Stimulated activated CD4-positive, alpha-beta T cell treated with anti-CD3 and anti-CD28 coated beads, Interleukin-2, amount 100 ng/mL, for 24 hours (primary cell): ENCODE data around the gene MUS81.

ENCODE experiments used
- DNase-seq, 2 donors: peaks; one replicate each; pipeline ENCODE4 v3.0.0-alpha.2; 2020

Gene MUS81

DNA sequence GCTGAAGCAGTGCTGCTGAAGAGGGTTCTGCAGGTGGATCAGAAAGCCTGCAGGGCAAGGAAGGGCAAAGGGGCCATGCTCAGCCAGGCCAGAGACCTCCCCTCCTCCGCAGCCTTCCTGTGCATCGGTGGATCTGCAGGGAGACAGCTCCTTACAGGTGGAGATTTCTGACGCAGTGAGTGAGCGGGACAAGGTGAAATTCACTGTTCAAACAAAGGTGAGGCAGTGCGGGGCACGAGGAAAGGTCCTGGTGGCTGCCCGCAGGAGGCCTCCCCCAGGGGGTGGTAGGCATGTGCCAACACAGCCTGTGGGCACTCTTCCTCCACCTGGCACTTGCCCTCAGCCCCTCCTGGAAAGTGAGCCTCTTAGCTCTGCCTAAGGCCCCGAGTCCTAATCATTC lies 10.9 kb upstream of the MUS81 start:
- DNase-seq, result no peak

DNA sequence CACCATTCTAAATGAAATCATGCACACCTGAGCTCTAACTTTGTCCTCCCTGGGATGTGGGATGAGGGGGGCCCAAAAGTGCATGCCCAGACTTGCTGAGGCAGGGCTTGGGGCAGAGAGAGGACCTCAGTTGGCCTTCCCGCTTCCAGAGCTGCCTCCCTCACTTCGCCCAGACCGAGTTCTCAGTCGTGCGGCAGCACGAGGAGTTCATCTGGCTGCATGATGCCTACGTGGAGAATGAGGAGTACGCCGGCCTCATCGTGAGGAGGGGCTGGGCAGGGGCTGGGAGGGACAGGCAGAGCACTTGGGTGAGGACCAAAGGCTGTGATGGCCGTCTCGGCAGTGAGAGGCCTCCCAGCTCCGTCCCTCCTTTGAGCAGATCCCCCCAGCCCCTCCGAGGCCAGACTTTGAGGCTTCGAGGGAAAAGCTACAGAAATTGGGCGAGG lies 10.4 kb upstream of the MUS81 start:
- DNase-seq, result no peak

DNA sequence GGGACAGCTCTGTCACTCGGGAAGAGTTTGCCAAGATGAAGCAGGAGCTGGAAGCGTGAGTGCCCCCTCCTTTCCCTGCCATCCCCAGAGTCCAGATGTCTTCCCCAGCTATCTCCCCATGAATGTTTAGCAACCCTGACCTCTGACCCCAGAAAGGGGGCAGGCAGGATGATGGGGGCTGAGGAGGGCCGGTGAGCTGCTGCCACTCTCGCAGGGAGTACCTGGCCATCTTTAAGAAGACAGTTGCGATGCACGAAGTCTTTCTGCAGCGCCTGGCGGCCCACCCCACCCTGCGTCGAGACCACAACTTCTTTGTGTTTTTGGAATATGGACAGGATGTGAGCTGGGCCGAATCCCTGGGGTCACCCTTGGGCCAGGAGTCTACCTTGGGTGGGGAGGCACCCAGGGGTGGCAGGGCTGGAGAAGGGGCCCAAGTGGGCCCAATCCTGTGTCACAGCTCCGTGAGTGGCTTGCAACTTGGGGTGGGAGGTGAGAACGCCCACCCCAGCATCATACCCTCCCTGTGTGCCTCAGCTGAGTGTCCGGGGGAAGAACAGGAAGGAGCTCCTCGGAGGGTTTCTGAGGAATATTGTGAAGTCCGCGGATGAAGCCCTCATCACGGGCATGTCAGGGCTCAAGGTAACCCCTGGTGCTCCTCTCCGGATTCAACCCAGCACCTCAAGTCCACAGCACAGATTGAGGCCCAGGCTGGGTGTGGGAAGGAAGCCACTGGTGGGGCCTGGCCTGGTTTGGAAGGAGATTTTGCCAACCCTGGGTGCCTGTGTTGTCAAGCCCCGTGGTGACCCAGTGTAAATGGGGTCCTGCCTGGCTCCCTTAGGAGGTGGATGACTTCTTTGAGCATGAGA lies 9.8 kb upstream of the MUS81 start:
- peak in 1 of 2 donors; percentile 17 for DNase-seq

DNA sequence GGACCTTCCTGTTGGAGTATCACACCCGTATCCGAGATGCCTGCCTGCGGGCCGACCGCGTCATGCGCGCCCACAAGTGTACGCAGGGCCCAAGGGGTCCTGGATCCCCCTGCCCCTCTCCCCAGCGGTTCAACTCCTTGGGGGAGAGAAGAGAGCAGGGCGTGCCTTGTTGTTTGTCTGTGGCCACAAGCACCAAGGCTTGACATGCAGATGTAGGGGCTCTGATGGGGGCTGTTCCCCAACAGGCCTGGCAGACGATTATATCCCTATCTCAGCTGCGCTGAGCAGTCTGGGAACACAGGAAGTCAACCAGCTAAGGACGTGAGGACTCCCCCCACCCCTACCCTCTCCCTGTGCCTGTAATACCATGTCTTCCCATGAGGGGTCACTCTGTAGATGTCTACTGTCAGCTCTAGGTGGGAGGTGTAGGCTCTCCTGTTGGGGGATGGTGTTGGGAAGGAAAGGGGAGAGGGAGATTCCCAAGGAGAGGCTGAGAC lies 9.1 kb upstream of the MUS81 start:
- peak in 1 of 2 donors; percentile 22 for DNase-seq

DNA sequence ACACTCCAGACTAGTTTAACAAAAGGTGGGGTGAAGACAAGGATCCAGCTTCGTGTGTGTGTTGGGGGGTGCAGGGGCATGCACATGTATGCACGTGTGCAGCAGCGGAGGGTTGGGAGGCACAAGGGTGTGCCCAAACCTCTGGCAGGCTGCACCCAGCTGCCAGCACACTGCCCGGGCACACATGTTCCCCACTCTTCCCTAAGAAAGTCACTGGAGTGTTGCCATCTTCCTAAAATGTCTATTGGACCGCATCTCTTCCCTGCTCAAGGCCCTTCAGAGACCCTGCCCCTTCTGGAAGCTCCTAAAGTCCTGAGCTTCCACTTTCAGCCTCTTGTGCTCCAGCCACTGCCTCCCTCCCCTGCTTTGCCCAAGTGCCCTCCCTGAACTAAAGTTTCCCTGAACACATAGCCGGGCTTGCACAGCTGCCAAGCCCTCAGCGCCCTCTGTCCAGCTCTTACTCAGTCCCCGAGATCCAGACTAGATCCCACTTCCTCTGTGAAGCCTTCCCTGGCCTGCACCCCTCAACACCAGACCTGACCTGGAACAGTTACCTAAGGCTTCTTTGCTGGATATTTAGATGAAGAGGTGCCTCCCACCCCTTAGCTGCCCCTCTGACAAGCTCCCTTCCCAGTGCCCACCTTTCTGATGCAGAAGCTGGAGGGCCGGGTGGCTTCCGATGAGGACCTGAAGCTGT lies 8.3 kb upstream of the MUS81 start:
- DNase-seq, result peak in 1 of 2 donors; percentile 16

DNA sequence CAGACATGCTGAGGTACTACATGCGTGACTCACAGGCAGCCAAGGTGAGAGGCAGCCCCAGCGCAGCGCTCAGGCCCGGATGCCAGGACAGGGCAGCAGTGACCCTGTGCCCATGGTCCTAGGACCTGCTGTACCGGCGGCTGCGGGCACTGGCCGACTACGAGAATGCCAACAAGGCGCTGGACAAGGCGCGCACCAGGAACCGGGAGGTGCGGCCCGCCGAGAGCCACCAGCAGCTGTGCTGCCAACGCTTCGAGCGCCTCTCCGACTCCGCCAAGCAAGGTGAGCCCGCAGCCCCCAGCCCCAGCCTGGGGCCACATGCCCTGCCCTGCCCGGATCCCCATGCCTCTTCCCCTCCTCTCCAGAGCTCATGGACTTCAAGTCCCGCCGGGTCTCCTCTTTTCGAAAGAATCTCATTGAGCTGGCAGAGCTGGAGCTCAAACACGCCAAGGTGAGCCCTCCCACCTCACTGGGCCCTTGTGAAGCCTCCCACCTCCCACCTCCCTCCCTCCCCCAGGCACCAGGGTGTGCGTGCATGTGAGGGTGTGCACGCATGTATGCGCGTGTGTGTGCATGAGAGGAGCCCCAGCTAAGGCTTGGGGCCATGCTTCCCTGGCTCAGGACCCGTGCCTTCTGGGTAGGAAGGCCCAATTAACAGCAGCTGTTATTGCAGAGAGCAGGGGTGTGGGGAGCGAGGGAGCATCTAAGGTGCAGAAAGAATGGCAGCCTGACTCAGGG lies 7.6 kb upstream of the MUS81 start:
- DNase-seq, result peak in 1 of 2 donors; percentile 18

DNA sequence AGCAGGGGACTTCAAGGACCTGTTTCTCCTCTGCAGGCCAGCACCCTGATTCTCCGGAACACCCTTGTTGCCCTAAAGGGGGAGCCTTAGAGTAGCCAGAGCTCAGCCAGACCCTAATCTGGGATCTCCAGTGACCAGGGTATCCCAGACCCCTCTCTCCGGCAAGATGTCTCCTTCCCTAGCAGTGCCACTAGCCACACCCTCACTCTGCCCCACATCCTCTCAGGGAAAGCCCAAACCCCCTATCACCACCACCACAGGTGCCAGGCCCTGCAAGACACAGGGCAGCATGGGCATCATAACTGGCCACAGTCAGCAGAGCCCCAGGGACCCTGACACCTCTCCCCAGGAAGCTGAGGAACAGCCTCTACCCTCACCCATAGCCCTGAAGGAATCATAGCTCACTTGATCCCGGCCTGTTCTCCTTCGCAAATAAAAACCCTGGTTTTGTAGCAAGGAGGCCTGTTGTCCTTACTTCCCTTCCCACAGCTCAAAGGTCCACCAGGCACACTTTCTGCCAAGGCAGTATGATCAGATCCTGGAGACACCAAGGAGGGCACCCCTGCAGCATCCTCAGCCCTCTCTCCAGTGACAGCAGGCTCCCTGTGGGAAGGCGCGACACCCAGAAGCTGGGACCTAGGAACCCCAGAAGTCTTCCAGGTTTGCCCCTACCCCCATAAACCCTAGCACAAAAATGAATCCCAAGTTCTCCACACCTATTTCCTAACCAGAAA lies 6.8 kb upstream of the MUS81 start:
- peak in 1 of 2 donors; percentile 16 for DNase-seq

DNA sequence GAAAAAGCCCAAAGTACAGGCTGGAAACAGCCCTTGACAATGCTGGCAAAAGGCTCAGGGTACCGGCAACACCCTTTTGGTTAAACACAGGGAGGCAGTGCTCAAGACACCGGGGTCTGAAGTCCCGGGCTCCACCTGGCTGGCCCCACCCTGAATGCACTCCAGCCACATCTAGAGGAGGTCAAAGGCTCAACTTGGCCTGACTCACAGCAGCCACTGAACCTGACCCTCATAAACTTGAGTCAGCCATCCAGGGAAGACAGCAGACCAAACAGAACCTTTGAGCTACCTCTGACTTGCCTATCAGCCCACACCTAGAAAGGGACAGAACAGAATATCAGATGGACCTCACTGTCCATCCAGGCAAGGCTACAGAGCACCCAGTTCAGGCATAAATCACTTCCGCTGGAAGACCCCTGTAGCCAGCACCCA lies 6.1 kb upstream of the MUS81 start:
- peak in 1 of 2 donors; percentile 15 for DNase-seq

DNA sequence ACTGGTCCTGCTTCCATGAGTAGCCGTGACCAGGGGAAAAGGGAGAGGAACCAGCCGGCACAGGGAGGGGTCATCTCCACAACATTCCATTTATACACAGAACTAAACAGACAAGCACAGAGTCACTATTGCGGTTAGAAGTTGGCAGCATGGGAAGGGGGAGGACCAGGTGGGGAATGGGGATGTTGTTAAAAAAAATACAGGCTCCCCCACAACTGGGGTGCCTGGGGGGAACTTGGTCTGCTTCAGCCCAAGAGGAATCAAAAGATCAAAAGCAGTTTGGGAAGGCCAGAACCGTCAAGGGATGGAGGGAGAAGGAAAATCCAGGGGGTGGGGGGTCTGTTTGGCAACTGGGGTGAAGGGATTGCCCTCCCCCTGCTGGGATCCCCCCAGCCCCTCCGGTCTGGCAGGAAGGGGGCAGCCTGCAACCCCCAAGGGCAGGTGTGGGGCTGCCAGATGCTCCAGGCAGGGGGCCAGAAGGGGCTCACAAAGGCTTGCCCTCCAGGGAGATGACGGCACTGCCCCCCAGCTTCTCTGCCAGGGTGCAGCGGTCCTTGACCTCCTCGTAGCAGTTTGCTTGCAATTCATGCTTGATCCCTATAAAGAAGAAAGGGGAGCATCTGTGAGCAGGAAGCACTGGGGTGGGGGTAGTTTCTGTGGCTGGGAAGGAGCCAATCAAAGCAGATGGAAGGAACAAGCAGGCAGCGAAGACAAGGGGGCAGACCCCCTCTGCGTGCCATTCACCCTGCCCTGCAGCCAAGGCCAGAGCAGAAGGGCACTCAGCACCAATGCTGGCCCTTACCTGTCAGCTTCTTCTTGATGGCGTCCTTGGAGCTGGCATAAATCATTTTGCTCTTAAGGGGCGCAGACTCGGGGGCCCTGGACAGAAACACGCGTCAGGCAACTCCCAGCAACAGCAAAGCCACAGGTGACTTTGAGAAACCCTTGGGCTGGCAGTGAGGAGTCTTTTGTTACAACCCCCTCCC lies 5.1 kb upstream of the MUS81 start:
- DNase-seq, result peak in 1 of 2 donors; percentile 15

DNA sequence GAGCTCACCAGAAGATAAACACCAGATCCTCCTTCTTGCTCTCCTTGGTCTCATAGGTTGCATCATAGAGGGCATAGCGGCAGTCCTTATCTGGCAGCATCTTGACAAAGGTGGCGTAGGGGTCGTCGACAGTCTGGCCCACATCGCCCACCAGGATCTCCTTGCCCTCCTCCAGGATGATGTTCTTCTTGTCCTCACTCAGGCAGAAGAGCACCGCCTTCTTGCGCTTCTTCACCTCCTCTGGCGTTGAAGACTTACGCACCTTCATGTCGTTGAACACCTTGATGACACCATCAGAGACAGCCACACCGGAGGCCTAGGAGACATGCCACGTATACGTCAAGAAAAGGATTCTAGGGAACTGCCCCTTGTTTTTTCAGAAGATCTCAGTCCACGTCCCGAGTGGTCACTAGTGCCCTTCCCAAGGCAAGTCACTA lies 4.3 kb upstream of the MUS81 start:
- peak in 1 of 2 donors; percentile 17 for DNase-seq

DNA sequence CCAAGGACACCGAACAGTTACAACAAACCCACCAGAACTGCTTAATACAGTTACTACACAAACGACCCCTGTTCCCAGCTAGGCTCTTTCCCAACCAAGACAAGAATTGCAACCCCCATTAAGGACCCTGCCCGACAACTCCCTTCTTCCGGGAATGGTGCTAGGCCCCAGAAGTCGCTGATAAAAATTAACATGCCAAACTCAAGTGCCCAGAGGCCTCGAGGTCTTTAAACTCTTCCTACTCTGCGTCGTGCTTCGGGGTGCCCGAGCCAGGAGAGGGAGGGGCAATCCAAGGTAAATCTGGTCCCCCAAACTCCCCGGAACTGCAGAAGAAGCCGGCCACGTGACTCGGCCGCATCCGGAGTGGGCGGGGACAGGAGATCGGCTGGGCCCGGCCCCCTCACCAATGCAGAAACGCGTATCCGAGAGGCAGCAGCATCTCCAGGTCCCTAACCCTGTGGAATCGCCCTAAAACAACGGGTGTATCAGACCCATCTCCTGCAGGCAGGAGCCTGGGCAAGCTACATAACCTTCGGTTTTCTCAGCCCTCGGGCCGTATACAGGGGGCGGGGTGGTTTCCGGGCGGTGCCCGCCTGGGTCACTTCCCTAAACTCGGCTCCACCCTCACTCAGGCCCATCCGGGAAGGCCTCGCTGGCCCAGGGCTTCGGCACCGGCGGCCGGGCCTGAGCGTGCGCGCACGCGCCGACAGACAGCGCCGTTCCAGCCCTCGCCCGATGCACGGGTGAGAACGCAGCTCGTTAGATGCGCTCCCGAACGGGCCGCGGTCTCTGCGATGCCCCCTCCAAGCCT lies 3.3 kb upstream of the MUS81 start:
- DNase-seq, result peak; percentile 86

DNA sequence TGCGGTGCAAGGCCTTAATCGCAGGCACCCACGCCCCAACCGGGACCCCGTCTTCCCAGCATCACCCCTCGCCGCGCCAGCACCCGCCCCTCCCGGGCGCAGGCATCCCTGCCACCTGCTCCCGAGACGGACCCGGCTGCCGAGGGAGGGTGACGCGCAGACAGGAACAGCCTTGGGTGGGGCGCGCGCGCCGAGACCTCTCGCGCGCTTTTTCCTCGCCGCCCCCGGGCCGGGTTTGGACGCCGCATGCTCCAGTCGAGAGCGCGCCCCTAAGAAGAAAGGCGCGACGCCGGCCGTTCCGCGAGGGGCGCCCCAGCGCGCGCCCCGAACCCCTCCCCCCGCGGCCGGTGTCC lies 2.8 kb upstream of the MUS81 start:
- DNase-seq, result peak in 1 of 2 donors; percentile 70

DNA sequence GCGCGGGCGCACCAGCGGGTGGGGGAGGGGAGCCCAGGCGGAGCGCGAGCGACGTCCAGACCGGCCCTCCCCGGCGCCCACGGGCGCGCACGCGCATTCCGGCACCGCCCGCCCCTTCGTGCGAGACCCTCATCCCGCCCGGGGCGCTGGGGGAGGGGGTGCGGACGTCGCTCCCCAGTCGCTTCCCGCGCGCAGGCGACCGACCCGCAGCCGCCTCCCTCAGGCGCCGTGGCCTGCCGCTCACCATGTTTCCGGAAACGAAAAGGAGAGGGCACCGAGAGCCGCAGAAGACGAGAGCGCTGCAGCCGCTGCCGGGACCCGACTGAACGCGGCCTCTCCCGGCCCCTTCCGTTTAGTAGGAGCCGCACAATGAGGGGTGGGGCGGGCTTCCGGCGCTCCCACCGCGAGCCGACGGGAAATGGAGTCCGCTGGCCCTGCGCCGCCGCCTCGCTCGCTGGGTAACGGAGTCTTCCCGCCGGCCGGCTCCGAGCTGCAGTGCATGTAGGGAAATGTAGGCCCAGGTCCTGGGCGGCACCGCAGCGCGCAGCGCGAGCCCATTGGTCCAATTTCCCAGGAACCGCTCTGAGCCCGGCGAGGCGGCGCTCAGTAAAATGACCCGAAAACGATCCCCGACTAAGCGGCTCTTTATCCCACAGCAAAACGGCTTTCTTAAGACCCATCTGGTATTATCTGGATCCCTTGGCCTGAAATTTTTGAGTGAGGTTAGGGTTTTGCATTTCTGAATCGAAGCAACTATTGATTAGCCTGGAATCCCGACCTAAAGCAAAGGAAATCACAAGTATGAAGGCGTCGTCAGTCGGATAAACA lies 2.2 kb upstream of the MUS81 start, which contains the start of gene CFL1:
TSS of gene CFL1 (minus strand) at position 328 of the 828 bp plus-strand sequence. CDS start at position 247, 81 bp downstream.
- peak; percentile 96 to 97 for DNase-seq

DNA sequence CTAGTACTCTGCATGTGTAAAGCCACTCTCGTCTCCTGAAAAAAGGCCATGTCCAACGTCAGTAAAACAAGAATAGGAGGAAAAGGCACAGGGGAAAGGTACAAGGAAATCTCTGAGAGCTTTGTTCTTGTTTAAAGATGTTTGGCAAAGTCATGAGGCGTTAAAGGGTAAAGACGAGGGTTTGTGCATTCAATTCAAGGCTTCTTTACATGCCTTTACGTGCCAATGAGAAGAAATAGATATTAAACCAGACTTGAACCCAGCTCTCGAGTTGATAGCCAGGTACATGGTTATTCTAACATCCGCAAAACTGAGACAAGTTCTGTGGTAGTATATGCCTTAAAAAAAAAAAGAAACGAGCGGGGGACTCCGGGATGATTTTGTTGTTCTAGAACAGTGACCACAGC lies 1.5 kb upstream of the MUS81 start:
- no peak for DNase-seq

DNA sequence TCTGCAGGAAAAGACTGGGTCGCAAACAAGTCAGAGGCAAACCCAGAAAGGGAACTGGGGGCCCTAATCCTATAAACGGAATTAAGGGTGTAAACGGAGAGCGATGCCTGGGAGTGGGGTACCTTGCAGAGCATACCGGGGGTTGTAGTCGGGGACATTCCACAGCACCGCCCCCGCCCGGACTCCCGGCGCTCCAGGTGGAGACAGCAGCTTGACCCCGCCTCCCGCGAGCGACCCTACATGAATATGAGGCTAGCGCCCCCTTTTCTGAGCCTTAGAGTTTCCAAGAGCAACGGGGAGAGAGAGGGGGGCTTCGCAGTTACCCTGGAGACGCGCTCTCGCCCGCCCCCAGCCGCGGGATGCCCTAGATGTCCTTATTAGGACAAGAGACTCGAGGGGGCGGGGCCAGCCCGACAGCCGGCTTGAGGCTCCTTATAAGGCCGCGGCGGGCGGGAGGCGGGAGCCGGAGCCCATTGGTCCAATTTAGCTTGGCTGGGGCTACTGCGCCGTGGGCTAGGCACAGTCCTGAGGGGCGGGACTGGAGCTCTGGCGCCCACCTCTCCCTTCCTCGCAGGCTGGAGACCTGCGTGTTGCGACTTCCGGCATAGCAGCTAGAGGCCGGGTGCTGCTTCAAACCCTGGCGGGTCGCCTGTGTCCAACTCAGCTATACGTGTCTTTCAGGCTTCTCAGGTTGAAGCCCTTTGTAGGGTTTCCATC lies 980 bp upstream of the MUS81 start:
- peak; percentile 98 to 99 for DNase-seq

DNA sequence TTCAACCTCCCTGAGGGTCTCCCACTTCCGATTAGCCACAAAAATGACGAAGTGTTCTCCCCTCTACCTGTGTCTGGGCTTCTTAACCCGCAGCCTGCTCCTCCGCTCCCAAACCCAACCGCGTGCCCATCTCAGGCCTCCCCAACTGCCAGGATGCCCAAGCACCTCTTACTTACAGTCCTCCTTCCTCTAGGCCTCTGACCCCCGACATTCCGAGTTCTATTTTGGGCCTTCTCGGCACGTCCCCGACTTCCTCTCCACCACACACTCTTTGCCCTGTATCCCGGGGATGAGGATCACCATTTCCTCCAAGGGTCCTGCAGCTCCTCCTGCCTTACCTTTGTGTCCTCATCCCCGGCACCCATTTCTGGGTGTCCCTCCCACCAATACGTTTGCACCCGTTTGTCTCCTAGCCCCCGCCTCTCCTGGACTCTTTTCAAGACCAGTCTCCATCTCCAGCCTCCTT lies 388 bp upstream of the MUS81 start:
- peak; percentile 56 to 60 for DNase-seq

DNA sequence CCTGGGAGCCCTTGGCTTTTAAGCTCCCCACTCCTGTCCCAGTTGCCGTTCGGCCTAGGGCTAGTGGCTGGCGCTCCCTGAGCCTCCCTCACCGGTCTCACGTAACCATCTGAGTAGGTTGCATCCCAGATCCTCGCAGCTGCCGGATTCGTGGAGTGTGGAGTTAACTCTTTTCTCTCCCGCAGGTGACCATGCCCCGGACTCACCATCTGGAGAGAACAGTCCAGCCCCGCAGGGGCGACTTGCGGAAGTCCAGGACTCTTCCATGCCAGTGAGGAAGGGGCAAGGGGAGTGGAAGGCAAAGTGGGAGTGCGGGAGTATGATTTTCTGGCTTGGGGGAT lies 902 bp downstream of the MUS81 start:
- DNase-seq, result no peak

DNA sequence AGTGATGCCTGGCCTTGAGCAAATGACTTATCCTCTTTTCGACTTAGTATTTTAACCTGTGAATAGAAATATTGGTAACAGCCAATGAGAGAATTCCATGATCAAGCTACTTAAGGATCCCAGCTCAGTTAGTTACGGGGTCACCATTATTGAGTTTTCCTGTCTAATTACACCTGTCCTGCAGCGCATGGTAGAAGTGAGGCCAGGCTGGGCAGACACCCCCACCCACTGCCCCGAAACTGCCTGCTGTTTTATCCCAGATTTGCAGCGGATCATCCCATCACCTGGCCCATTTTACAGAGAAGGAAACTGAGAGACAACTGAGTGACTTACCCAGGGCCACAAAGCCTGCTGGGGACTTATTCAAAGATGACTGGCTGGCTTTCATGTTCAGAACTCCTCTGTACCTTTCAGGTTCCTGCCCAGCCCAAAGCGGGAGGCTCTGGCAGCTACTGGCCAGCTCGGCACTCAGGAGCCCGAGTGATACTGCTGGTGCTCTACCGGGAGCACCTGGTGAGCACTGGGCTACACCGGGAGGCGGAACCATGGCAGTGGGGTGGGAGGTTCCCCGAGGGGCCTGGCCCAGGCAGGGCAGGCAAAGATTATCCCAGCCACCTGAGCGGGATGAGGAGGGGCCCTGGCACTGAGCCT lies 1.4 kb downstream of the MUS81 start:
- DNase-seq, result peak in 1 of 2 donors; percentile 15
